ENCODE results near the gene ERMN.

Gene ERMN

DNA sequence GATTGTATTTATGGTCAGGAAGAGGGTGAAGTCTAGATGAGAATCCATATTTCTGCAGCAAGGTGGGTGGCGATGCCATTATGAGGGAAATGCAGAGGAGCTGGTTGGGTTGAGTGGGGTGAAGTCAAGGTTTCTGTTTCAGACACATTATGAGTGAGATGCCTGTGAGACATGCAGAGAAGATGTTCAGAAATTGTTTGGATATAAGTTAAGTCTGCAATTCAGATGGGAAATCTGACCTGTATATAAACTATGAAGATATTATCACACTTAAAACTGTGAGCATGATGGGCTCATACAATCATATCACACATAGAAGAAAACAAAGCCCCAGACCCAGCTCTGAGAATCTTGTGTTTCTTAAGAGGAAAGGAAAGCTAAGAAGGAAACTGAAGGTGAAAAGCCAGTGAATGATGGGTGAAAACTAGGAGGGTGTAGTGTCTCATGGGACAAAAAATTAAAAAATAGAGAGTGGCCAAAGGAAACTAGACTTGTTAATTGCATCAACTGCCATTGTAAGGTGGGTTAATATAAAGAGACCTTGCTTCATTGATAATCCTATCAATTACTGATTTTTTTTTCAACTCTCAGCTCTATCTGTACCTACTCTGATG lies 53.9 kb downstream of the ERMN start:
- no peak for ATAC-seq (ENCODE audit: low read depth)
- no peak overlapping the region for H3K27ac ChIP-seq (ENCODE audit: poor library complexity, severe bottlenecking)
- H3K27me3 ChIP-seq (ENCODE audit: insufficient read depth, poor library complexity, severe bottlenecking): no peaks in the 10 kb centered on the region
- H3K36me3 ChIP-seq (ENCODE audit: low read depth): no peaks in the 10 kb centered on the region
- no peak for DNase-seq (ENCODE audit: low spot score)
- TF ChIP-seq, protein P1, sequence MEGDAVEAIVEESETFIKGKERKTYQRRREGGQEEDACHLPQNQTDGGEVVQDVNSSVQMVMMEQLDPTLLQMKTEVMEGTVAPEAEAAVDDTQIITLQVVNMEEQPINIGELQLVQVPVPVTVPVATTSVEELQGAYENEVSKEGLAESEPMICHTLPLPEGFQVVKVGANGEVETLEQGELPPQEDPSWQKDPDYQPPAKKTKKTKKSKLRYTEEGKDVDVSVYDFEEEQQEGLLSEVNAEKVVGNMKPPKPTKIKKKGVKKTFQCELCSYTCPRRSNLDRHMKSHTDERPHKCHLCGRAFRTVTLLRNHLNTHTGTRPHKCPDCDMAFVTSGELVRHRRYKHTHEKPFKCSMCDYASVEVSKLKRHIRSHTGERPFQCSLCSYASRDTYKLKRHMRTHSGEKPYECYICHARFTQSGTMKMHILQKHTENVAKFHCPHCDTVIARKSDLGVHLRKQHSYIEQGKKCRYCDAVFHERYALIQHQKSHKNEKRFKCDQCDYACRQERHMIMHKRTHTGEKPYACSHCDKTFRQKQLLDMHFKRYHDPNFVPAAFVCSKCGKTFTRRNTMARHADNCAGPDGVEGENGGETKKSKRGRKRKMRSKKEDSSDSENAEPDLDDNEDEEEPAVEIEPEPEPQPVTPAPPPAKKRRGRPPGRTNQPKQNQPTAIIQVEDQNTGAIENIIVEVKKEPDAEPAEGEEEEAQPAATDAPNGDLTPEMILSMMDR (IDR thresholded peaks at IDR 0.05; ENCODE audit: poor library complexity, severe bottlenecking): no peak
- no peaks in the 10 kb centered on the region for H3K9me3 ChIP-seq (ENCODE audit: severe bottlenecking)
- H3K4me1 ChIP-seq (ENCODE audit: insufficient read depth, poor library complexity, severe bottlenecking): no peaks in the 10 kb centered on the region
- no peak overlapping the region for H3K4me3 ChIP-seq (ENCODE audit: severe bottlenecking)

- DNase-seq (ENCODE audit: low spot score) (no peak), ATAC-seq (ENCODE audit: low read depth) (no peak)
- no peaks in the 10 kb centered on the region for H3K4me1 ChIP-seq (ENCODE audit: insufficient read depth, poor library complexity, severe bottlenecking)
- no peak overlapping the region for H3K27ac ChIP-seq (ENCODE audit: poor library complexity, severe bottlenecking)
- no peaks in the 10 kb centered on the region for H3K9me3 ChIP-seq (ENCODE audit: severe bottlenecking)
- TF ChIP-seq, protein P1 (IDR thresholded peaks at IDR 0.05; ENCODE audit: poor library complexity, severe bottlenecking): no peak
- no peak overlapping the region for H3K4me3 ChIP-seq (ENCODE audit: severe bottlenecking)
- H3K36me3 ChIP-seq (ENCODE audit: low read depth): no peaks in the 10 kb centered on the region
- no peaks in the 10 kb centered on the region for H3K27me3 ChIP-seq (ENCODE audit: insufficient read depth, poor library complexity, severe bottlenecking)
Measured at GRCh38 chr2:157269922-157270321, 55.7 kb downstream of the ERMN start.

DNA sequence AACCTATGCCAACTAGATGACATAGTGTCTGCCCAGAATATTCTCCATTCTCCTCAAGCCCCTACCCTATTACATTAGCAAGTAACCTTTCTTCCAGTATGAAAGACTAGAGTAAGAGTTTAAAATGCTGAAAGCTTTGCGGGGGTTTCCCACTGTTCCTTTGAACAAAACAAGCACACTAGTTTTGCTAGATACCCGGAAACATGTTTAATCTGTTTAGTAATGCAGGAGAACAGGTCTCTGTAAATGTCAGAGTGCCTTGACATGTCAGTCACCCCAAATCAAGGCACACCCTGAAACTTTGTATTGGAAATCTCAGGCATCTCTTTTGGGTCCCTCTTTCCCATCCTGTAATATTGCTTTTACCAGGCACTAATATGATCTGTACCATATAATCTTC lies 56.6 kb downstream of the ERMN start:
- ATAC-seq (ENCODE audit: low read depth) (no peak), DNase-seq (ENCODE audit: low spot score) (no peak)
- Histone ChIP-seq H3K9me3 (ENCODE audit: severe bottlenecking) (no peaks in the 10 kb centered on the region), H3K4me3 (ENCODE audit: severe bottlenecking) (no peak overlapping the region), H3K36me3 (ENCODE audit: low read depth) (no peaks in the 10 kb centered on the region), H3K27me3 (ENCODE audit: insufficient read depth, poor library complexity, severe bottlenecking) (no peaks in the 10 kb centered on the region), H3K27ac (ENCODE audit: poor library complexity, severe bottlenecking) (no peak overlapping the region), H3K4me1 (ENCODE audit: insufficient read depth, poor library complexity, severe bottlenecking) (no peaks in the 10 kb centered on the region)
- TF ChIP-seq, protein P1 (IDR thresholded peaks at IDR 0.05; ENCODE audit: poor library complexity, severe bottlenecking): no peak
